Measurements from ENCODE around the gene MAP1LC3B2.

- no peak for TF ChIP-seq CTCF (IDR thresholded peaks at IDR 0.05)
- TF ChIP-seq EP300 (IDR thresholded peaks at IDR 0.05) = no peak
Observed at GRCh38 chr12:116541547-116542344, 17.4 kb upstream of the MAP1LC3B2 start.

Measured in gastroesophageal sphincter (tissue), 3 donors.